GM18505 (cell line): ENCODE results near the gene PPP2R2C.

Source experiments
- ATAC-seq: cut with Tn5 transposase; IDR thresholded peaks from one replicate; pipeline ENCODE4 v1.9.1; 2021; ENCODE audit not compliant: unreplicated experiment
- POLR2A ChIP-seq: IDR thresholded peaks from 4 replicates; pipeline ENCODE4 v1.6.1; 2011; ENCODE audit warnings: borderline replicate concordance; ENCODE audit not compliant: insufficient read depth, insufficient read length; ENCODE audit errors: extremely low read depth

Gene PPP2R2C

GRCh38 chr4:6470502-6471306 lies 1.7 kb downstream of the PPP2R2C start:
- TF ChIP-seq POLR2A: no peak
- ATAC-seq: no peak

- TF ChIP-seq POLR2A: no peak
- no peak for ATAC-seq
These were observed 2.4 kb downstream of the PPP2R2C start for GRCh38 chr4:6469898-6470501.

DNA sequence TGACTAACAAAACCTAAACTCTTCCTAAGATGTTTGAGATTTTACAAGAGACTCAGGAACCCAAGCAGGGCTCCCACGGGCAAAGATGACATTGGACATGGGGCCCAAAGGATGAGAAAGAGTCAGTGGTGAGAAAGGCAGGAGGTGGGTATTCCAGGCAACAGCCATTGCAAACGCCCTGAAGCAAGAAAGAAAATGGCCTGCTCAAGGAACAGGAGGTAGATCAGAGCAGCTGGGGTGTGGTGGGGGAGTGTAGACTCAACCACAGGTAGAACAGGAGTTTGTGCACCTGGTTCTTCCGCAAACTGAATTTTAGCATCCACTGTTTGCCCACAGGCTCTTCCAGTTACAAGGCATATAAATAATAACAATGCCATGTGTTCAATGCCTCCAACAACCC lies 3.3 kb downstream of the PPP2R2C start:
- no peak for TF ChIP-seq POLR2A

GRCh38 chr4:6468376-6468775 lies 4.0 kb downstream of the PPP2R2C start:
- ATAC-seq: no peak
- TF ChIP-seq POLR2A: no peak

More for the DNA sequence above, 3.3 kb downstream of the PPP2R2C start:
- ATAC-seq: no peak

DNA sequence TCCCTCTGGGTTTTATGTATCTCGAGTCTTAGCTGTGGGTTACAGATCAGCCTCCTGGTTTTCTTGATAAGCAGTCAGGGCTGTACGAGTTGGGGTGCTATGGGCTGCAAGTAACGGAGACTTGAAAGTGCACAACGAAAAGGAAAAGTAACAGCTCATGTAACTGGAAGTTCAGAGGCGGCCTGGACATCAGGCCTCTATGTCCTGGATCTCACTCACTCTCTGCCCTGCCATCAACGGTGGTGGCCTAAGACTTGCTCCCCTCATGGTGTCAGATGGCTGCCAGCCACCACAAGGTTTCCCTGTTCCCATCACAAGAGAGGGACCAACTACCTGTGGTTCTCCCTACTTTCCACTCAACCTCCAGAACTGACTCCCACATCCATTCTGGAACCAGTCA lies 4.8 kb downstream of the PPP2R2C start:
- ATAC-seq: no peak
- TF ChIP-seq POLR2A: no peak

DNA sequence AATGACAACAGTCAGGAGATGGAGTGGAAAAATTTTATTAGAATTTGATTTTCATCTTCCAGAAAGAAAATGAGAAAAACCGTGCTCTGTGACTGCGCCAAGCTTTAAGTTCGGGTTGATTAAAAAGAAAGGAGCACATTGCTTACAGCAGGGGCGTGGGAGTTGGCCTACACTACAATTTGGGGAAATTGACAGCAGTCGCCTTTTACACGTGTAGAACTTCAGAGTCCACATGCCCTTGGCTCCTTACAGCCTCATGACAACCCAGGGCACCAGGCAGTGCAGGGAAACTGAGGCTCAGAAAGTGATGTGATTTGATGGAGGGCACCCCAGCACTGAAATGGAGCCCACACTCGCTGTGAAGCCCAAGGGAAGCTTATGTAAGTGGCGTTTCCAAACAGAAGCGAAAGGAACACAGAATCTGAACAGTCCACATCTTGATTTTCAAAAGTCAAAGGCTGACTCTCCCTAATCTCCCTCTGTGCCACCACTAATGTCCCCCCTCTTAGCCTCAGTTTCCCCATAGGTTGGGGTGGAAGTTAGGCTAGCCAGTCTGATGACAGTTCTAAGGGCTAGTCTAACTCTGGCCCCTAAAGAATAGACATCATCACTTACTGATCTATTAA lies 5.5 kb downstream of the PPP2R2C start:
- no peak for ATAC-seq
- no peak for TF ChIP-seq POLR2A

- ATAC-seq: no peak
- no peak for TF ChIP-seq POLR2A
These were observed 6.5 kb downstream of the PPP2R2C start for GRCh38 chr4:6465955-6466354.

GRCh38 chr4:6464842-6465588 lies 7.4 kb downstream of the PPP2R2C start:
- no peak for ATAC-seq
- TF ChIP-seq POLR2A: no peak

DNA sequence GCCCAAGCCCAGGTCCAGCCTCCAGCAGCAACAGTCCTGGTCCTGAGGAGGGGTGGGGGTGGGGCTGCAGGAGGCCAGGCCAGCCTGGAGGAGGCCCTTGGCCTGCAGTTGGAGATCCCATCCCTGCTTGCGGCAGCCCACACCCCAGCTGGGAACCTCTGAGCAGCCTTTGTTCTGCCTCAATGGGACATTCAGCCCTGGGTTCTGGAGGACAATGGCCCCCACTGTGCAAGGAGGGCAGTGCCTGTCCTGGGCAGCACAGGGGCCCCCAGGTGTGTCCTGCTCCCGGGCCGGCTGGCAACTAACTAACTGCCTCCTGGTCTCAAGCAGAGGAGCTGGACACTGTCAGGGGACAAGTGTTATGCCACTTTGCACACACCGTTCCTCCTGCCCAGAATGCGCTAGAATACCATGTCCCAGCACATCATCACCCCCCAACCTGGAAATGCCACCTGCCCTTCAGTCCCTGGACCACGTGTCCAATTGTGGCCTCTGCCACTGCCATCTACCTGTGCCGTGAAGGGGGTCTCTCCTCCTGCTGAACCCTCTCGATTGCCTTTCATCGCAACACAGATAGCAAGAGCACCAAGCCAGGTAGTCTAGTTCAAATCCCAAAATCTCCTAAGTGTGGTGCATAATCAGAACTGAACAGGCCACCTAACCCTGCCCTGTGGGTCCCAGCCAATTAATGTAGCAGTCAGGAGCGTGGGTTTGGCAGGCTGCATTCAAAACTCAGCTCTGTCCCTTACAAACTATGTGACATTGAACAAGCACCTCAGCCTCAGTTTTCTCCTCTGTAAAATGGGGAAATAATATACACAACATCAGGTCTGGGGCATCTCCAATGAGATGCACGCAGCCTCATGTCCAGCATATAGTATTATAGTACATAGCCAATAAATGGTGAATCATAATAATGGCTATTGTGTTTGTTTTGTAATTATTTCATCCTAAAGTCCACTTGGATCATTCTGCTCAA lies 8.8 kb downstream of the PPP2R2C start:
- no peak for TF ChIP-seq POLR2A
- ATAC-seq: no peak

DNA sequence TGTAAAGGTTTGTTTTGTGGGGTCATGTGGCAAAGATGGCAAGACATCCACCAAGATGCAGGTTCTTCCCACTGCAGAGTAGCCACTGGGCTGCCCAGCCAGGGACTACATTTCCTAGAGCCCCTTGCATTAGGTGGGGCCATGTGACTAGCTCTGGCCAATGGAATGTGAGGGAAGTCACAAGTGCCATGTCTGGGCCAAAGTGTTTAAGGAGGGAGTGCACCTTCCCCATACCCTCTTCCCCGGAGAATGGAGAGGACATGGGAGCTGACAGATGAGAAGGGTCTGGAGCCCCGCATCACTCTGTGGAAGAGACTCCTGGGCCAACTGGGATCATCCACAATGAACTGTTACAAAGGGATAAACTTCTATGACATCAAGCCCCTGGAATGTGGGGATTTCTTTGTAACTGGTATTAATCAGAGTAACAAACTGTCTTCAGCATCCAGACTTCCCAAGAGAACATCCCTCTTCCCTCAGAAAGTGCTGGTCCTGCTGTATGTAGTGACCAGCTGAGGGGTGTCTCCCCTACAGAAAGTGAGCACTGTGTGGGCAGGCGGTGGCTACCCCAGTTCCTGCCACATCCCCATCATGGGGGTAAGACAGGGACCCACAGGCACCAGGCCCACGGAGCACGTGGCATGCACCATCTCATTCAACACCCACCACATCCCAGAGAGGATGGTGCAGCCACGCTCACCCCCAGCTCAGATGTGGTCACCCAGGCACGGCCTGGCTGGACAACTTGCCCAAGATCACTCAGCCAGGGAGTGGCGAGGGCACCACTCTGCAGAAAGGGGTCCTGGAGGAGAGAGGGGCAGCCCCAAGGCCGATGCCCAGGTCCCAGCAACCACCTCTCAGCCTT lies 10.9 kb downstream of the PPP2R2C start:
- no peak for ATAC-seq
- TF ChIP-seq POLR2A: no peak

DNA sequence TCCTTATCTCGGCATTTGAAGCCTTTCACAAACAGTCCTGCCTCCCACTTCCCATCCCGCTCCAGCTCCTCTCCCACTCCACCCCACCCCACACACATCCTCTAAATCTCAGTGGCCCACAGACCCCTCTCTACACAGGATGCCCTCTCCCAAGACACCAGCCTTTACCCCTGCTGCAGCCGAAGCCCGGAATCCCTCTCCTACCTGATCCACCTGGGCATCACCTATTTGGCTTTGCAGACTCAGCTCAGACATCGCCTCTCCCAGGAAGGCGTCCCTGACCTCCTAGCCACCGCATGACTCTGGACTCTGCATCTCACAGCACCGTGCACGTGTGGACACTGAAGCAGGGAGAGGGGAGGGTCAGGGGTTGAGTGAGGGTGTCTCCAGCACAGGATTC lies 11.5 kb downstream of the PPP2R2C start:
- no peak for ATAC-seq
- no peak for TF ChIP-seq POLR2A
